NOMO-1 (cell line): ENCODE data around the gene HOXA3.

Source experiments
- DNase-seq, 2 experiments: peaks; one replicate each; lab custom pipeline; 2025; ENCODE audit not compliant: unreplicated experiment in 2 of 2; lab: John Stamatoyannopoulos, UW

The HOXA3 gene

DNA sequence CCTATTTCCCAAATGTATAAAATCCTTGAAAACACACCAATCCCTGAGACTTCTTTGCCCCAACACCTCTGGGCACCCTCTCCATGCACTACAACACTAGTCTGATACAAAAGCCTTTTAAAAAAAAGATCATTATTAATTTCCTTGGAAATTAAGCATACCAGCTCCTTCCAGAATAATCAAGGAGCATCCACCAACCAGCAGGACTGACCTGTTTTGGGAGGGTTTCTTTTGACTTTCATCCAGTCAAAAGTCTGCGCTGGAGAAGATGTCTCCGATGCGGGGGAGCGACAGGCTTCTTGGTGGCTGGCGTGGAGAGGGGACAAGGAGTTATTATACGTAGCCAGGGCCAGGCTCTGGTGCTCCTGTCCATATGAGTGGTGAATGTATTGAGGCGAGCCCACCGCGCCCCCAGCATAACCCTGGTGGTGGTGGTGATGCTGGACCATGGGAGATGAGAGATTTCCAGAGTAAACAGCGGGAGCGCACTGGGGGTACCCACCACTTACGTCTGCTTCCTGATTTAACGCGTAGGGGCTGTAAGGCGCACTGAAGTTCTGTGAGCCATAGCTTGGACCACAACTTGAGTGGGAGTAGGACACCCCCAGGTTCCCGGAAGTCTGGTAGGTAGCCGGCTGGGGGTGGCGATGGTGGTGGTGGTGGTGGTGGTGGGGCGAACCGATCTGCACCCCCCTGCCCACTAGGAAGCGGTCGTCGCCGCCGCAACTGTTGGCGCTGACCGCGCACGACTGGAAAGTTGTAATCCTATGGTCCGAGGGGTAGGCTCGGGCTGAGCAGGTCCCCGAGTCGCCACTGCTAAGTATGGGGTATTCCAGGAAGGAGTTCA, 57.1 kb downstream of the HOXA3 start:
- peak; percentile 26 to 29 for DNase-seq

DNA sequence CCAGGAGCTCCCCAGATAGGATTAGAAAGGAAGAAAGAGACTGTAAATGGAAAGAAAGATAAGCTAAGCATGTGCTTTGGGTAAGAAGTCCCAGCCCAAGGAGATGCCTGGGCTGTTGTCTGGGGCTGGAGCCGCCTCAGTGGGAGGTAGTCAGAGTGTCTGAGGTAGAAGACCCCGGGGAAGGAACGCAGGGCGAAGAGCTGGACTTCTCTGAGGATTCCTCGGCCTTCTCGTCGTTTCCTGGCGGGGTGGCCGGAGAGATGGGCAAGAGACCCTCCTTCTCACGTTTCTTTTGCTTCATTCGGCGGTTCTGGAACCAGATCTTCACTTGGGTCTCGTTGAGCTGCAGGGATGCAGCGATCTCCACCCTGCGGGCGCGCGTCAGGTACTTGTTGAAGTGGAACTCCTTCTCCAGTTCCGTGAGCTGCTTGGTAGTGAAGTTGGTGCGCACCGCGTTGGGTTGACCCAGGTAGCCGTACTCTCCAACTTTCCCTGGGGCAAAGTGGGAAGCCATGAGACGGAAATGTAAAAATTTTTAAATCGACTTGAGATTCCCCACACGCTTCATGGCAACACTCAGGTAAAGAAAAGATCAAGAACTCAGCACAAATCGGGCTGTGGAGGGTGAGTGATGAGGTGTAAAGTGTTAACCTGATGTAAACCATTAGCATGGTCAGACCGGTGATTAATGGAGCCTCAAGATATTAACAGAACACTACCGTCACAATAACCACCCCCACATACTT, 57.9 kb downstream of the HOXA3 start:
- no peak for DNase-seq

DNA sequence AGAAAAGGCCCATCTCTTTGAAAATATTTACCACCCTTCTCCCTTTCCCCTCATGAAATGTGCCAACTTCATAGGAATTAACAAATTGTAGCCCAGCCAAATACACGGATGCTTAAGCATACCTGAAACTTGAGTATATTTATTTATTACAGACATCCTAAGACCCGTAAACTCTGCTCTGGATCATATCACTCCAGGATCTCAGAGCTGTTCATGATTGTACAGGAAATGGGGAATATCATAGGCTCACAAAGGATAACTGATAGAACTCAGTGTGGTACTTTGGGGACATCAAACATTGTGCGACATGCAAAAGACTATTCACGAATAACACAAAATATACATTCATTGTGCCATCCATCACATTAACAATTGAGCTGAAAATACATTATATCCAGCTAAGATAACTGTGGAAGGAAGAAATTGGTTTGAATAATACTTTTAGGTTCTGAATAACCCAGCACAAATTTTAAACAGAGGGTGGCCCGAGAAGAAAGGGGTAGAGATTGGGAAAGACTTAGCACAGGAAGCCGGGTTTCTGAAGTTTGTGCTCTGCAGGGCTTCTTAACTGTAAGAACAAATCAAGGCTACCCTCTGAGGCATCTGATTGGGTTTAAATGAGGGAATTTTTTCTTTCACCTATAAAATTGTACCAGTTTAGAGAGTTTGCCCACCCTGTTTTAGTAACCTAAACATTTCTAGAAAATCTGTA, 59.0 kb downstream of the HOXA3 start:
- no peak for DNase-seq

DNA sequence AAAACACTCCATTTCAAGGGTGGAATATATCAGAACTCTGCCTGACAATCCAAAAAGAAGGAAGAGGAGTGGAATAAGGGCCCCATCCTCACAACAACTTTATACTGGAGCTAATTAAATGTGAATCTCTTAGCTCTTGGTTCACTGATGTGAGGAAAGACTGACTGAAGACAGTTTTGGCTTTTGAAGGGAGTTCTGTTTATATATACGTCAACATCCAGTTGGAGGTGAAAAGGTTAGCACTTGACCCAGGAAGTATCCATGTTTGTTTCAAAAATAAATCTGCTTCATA, 59.6 kb downstream of the HOXA3 start:
- no peak for DNase-seq

DNA sequence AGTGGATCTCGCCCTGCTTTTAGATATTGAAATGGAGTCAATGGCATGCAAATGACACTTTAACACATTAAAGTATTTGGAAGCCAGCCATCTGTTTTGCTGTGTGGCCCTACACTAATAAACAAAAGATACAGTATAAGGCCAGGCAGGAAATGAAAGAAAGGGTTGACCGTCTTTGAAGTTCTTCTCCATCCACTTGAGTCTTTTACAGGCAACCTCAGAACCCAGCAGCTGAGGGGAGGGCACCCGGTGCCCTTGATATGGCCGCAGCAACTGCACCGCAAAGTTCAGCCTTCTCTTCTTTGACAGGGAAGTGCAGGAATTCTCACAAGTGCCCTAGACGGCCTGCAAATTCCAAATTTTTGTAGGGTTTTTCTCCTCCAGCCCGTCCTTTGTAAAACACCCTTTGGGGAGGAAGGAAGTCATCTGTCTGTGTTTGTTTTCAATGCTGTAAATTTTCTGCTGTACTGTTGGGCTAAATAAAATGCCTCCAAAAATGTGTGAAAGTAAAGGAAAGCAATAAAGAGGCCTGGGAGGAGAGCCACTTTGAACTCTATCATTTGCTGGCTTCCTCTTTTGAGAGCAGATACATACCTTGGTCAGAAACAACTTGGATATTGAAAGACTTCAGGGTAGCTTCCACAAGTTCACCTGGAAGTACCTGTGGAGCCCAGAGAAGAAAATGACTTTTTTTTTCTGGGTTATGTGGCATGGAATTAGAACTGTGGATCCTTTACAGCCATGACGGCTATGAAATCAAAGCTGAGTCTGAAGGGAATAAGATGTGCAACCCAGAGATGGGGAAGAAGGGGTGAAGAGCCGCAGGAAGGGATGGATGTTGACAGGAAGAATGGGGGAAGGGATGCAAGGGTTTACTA, 60.2 kb downstream of the HOXA3 start:
- DNase-seq, result no peak

DNA sequence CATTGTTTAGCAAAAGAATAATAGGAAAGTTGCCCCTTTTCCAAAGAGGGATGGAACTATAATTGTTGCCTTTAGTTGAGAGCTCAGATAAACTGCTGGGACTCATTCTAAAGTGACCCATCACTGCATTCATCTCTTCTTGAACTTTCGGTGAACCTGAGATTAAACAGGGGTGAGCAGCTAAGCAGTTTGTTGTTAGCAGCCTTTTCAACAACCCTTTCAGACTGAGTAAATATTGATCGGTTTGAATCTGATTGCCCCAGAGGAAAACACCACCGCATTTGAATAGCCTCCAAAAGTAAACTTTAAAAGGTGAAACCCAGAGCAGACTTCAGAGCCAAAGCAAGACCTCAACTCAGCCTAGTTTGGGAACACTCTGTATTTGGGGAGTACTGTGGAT, 61.3 kb downstream of the HOXA3 start:
- DNase-seq, result no peak

DNA sequence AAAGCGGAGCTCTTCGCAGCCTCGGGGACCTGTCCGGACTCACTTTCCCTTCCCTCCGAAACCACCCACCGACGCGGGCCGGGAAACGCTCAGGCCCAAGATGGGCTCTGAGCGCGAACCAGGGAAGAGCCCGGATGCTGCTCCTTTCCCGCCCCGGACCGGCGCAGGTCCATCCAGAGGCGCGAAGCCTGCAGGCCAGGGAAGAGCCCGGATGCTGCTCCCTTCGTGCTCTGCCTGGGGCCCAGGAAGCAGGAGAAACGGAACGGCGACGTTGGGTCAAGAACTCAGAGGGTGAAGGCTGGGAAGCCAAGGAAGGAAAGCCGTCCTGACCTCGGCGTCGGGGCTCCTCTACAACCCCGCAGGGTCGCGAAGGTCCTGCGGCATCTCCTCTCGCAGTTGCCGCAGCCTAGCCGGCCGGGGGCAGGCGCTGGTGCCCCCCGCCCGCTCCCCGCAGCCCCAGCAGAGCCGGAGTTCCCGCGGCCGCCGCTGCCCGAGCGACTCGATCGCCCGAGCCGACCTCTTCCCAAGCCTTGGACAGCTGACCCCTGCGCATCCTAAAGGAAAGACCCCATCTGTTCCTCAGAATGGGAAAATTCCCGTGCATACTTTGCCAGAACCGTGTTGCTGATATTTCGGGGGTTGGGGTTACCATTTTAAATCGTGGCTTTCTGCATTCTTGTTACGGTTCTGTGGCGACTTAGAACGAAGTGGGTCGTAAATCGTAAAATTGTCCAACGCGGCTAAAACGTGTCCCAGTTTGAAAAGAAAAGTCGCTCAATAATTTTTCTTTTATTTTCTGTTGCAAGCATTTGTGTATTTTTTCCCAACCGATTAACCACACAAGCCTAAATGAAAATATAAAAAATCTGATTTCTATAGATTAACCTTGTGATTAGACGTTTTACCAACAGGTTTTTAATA, 64.1 kb downstream of the HOXA3 start:
- no peak for DNase-seq

DNA sequence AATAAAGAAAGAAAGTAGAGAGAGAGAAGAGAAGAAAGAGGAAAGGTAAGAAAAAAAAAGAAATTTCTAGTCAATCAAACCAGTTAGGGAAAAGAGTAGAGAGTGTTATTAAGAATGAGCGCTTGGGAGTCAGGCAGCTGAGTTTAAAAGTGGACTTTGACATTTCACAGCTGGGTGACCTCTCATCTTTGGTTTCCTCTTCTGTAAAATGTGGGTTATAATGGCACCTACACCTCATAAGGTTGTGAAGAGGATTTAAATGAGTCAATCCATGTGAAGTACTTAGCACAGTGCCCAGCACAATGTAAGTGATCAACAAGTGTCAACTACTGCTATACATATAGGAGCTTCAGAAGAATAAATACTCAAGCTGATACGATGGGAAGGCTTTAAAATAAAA, 68.7 kb downstream of the HOXA3 start:
- no peak for DNase-seq

DNA sequence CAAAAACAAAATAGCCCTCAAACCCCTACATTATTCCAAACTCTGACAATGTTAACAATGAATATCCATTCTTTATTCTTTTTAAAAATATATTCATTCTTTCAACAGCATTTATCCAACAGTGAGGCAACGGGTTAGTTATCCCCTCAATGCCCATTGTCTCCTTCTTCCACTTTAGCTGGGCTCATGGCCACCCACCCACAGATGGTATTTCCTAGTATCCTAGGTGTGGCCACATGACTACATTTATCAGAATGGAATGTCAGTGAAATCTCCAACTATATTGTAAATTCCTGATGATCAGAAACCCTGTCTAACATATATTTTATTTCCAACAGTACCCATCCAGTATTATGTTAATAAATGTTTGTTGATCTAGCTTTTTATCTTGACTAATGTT, 70.2 kb downstream of the HOXA3 start:
- DNase-seq, result no peak

DNA sequence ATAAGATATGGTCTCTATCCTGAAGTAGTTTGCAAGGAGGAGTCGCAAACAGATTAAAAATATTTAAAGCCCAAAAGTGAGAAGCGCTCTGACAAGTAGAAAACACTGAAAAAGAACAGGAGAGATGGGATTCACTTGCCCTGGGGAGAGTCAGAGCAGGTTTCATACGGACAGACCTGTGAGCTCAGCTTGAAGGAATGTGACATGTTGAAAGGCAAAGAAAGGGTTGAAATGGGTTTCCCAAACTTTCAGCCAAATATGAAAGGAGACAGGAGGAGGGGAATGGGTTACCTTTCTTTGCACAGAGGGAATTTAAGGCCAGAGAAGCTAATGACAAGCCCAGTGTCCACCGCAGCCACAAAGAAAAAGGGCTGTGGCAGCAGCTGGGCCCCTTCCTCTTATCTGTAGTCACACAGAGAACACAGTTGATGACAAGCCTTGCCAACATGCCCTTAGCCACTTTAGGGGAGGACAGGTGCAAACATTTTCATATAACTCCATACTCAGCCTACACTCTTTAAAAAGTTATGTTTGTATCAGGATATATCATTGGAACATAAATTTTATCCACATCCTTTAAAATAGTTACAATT, 71.4 kb downstream of the HOXA3 start:
- no peak for DNase-seq

DNA sequence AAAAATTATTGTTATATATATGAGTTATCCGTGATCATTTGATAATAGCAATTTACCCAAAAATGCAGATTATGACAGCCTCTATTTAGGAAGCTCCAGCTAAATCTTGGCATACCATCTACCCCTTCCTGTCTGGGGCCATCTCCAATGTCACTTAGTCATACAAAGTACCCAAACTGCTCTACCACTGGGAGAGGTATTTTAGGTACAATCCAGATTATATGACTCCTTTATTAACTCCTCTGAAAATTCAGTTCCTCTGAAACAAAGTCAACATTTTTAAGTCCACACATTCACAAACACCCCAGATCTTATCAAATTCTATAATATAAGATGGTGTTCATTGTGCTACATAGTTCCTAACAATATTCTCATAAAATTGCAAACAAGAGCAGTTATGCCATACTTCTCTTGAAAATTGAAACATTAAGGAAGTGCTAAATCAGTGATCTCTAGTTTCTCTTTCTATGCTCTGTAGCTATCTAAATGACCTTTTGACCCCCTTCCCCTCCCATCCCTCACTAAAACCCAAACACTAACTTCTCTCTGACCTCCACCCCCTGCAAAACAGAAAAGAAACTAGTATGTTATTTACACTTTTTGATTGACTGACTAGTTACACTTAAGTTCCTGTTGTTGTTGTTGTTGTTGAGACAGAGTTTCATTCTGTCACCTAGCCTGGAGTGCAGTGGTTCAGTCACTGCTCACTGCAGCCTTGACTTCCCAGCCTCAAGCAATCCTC, 73.0 kb downstream of the HOXA3 start:
- peak; percentile 24 to 75 for DNase-seq

DNA sequence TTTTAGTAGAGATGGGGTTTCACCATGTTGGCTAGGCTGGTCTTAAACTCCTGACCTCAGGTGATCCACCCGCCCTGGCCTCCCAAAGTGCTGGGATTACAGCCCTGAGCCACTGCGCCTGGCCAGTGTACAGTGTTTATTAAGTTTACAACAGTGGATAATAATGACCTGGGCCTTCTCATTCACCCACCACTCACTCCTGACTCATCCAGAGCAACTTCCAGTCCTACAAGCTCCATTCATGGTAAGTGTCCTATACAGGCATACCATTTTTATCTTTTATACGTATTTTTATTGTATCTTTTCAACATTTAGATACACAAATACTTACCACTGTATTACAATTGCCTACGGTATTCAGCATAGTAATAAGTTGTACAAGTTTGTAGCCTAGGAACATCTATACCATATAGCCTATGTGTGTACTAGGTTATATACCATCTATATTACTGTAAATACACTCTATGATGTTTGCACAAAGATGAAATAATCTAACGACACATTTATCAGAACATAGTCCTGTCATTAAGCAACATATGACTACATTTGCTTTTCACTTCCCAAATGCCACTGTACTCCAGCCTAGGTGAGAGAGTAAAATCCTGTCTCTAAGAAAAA, 73.7 kb downstream of the HOXA3 start:
- no peak for DNase-seq

DNA sequence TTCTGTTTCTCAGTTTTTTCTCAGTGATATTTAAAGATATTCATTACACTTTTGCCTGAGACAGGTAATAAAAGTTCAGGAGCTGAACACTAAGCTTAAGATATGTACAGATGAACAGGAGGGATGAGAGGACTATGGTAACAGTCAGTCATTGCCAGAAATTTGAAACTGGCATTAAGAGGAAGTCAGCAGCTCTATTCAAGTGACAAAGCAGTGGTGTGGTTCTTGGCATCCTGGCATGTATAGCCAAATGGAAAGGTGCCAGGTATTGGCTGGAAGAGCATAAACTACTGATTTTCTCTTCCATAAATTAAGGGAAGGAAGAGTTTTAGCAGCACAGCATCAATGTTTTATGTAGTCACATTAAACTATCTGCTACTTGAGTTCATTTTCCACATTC, 79.3 kb downstream of the HOXA3 start:
- DNase-seq, result peak in 1 of 2 experiments; percentile 5

DNA sequence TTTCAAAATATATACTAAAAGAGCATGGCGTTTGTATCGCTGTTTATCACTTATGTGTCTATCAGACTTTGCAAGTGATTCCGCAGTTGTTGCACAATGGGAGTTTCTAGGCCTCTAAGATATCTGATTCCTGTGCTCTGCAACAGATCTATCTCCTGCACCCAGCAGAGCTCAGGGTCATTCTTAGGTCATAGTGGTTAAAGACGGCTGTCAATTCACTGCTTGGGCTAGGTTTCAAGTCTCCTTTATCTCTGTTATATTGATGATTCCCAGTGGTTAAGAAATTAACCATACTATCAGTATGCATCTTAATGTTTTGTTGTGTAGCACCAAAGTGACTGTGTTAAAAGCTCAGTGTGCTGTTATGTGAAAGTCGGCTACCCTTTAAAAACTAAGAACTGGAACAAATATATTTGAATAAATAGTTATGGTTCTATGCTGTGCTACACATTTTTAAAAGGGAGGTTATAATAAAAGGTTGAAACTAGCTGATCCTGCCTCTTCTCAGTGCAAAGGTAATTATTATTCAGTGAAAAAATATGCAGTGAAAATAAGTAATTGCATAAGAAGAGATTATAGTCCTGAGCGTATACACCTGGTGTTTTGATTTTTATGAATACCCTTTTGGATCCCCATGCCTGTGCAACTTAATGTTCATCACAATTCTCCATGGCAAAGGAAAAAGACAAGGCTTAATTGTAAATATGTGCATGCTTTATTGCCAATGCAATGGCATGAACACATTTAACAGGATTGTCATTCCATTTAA, 80.6 kb downstream of the HOXA3 start:
- DNase-seq, result peak in 1 of 2 experiments; percentile 22

DNA sequence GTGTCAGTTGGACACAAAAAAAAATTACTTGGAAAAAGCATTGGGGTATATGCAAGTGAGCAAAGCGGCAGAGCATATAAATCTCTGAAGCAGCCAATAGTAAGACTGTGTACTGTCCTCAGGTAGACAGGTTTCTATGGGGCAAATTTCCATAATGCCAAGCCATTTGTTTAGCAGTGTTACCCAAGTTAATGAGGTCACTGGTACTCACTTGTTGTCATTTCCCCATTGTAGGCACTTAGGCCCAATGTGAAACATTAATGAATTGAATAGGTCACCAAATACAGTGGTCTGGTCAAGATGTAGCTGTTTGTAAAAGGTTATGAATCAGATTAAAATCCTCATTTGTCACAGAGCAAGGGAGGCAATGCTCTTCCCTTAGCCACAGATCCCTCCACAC, 84.1 kb downstream of the HOXA3 start:
- DNase-seq, result no peak

DNA sequence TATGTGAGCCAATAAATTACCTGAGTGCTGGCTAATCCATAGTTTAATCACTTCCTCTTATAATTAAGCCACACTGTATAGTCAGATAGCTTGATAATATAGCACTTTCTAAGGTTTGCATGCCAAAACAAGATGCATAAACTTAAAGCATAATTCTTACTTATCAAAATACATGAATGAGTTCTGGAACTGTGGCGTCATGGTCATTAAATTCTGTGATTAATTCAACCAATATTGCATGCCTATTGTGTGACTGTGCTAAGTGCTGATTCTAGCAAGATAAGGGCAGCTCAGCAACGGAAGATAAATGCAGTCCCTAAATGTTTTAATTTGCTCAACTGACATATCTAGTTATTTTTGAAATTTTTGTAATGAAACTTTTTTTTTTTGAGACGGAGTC, 86.2 kb downstream of the HOXA3 start:
- DNase-seq, result no peak

DNA sequence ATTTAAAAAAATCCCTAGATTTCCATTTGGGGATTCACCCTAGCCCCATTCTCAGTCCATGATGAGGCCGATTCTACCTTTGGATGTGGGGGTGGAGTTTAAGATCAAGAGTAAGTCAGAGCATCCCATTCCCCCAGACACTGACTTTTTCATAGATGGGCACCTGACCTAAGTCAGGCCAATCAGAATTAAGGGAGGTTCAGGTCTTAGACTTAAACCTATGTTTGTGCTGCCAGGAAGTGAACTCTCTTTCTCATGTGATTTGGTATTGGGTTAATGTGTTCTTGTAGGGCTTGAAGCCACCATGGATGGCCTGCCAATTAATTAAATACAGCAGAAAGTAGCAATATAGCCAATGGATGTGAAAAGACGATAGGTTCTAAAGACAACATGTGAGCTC, 86.7 kb downstream of the HOXA3 start:
- DNase-seq, result no peak

DNA sequence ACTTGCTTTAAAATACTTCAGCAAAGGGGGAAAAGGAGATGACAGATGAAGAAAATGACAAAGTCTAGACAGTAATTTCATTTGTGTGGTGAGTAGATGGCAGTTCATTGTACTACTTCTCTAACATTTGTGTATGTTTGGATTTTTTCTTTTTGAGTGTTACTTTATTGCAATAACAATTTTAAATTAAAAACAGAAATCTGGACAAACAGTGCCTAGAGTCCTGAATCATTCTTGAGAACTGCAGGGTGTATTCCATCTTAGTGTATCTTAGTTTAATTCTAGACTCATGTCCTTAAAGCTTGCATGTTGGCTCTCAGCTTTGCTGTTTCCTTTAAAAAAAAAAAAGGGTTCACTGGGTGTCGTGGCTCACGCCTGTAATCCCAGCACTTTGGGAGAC, 87.7 kb downstream of the HOXA3 start:
- no peak for DNase-seq
